Spinal cord (tissue), 10 donors: ENCODE results near the gene FAM161B. TPM values are rescaled to one million over a fixed set of nuclear protein-coding genes. Genes with fewer than 3 reads are reported as not detected.
A peak's percentile ranks its signal among the peaks of the same experiment; 100 is the strongest.
"Not testable (repeated sequence)": the region's sequence is repeated elsewhere in the genome, so short reads cannot be mapped to it uniquely, and the experiment has no call there.

ENCODE experiments used
- DNase-seq, 6 donors: peaks; one replicate each; pipeline versions ENCODE4 v3.0.0 to v3.0.0-alpha.2; 2013 to 2015; ENCODE audit warnings: low spot score in 6 of 6, low read depth in 4 of 6
- H3K27ac ChIP-seq: one replicate; pipeline ENCODE4 v1.5.1; 2013; ENCODE audit warnings: low read depth, low read length, control low read depth
- H3K27me3 ChIP-seq: one replicate; pipeline ENCODE4 v1.6.1; 2013; ENCODE audit warnings: low read length; ENCODE audit not compliant: control insufficient read depth, insufficient read depth
- H3K36me3 ChIP-seq: one replicate; pipeline ENCODE4 v1.6.1; 2013; ENCODE audit warnings: low read length; ENCODE audit not compliant: control insufficient read depth, insufficient read depth
- H3K4me1 ChIP-seq: one replicate; pipeline ENCODE4 v1.6.1; 2013; ENCODE audit warnings: low read length; ENCODE audit not compliant: control insufficient read depth, insufficient read depth
- H3K4me3 ChIP-seq: one replicate; pipeline ENCODE4 v1.5.1; 2013; ENCODE audit warnings: low read depth, low read length, control low read depth
- H3K9me3 ChIP-seq: one replicate; pipeline ENCODE4 v1.6.1; 2013; ENCODE audit warnings: low read length; ENCODE audit not compliant: control insufficient read depth, insufficient read depth
- WGBS: methylation state at CpG from one replicate; pipeline ENCODE4 v1.1.5; 2013; ENCODE audit warnings: missing lambda C conversion rate; ENCODE audit not compliant: insufficient coverage; 5-methylcytosine and 5-hydroxymethylcytosine counted together
- polyA plus RNA-seq, 2 donors: library from polyadenylated mRNA; unstranded; fragments of 120-200 nt; gene quantifications; one replicate each; pipeline ENCODE4 v1.2.1, GENCODE V29; 2013; ENCODE audit not compliant: insufficient read length in 2 of 2
- total RNA-seq, 2 donors: library from RNA; depleted of rRNA in 1 of 2; stranded (reverse); fragments of 120-200 nt in 1 of 2; fragments of >200 nt in 1 of 2; gene quantifications; one replicate each; pipeline versions ENCODE4 v1.2.3 to v1.2.4, GENCODE V29; 2013 to 2014
- donor health status: healthy.

FAM161B gene
- total and polyA plus RNA-seq, 4 donors: 13.8 to 26.1 (median 19.3) TPM

DNA sequence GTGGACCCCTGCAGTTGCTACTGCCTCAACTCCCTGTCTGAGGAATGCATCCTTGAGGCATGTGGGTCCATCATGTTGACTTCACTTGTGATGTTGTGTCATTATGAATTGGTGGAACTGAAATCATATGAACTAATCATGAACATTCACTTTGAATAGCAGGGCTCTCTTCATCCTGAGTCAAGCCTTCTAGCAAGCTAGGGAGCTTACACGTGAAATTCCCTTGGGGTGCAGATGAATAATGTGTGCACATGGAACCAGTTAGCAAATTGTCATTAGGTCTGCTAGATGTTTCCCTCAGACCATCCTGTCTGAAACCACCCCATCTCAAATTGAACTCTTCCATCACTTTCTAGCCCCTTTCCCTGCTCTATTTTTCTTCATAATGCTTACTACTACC, 3.8 kb upstream of the FAM161B start:
- no peak for DNase-seq
- peaks cover 44% of the 10 kb centered on the region for H3K36me3 ChIP-seq
- H3K27me3 ChIP-seq: no peaks in the 10 kb centered on the region
- no peak overlapping the region for H3K27ac ChIP-seq
- WGBS: no CpG with 5 or more reads among the region's 1 CpG
- no peaks in the 10 kb centered on the region for H3K9me3 ChIP-seq
- peaks cover 13% of the 10 kb centered on the region for H3K4me1 ChIP-seq
- H3K4me3 ChIP-seq: no peak overlapping the region

DNA sequence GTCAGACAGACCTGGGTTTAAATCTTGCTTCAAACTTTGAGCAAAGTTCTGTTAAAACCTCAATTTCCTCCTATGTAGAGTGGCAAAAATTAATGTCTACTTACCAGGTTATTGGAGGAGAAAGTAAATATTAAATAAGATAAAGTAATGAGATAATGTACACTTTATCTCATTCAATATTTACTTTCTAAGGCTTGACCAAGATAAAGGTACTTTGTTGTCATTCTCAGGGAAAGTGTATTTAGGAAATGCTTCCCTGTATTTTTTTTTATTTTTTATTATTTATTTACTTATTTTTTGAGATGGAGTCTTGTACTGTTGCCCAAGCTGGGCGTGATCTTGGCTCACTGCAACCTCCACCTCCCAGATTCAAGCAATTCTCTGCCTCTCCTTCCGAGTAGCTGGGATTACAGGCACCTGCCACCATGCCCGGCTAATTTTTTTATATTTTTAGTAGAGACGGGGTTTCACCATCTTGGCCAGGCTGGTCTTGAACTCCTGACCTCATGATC, 4.7 kb downstream of the FAM161B start:
- H3K36me3 ChIP-seq: peaks cover 60% of the 10 kb centered on the region

DNA sequence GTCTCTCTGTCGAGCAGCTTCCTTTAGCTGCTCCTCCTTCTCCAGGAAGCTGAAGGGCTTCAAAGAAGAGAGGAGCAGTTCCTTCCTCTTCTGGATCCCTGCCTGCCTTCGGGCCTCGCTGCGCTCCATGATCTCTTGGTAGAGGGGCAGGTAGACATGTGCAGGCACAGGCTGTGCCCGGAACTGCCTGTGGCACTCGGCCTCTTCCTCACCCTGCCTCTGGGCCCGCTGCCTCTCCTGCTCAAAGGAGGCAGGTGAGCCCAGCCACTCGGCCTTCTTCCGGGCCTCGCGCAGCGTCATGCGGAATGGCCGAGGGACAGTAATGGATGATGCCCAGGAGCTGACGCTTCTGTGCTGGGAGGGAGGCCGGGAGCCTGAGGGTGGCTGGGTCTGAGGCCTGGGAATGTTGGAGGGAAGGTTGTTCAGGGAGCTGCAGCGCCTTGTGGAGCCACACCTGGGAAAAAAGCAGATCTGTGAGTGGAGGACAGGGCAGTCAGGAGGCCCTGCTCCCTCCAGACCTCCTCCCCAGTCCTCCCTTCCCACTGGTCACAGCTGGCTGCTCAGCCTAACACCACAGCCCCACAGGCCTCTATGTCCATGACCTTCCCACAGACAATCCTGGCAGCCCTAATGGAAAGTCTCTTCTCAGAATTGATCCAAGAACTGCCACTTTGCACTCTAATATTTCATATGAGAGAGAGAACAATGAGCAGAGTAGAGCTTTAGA, 5.3 kb downstream of the FAM161B start:
- peaks cover 65% of the 10 kb centered on the region for H3K36me3 ChIP-seq
- H3K27me3 ChIP-seq: no peaks in the 10 kb centered on the region
- no peak overlapping the region for H3K4me3 ChIP-seq
- no peak for DNase-seq
- WGBS: 88% methylated on average over 16 of the region's 17 CpGs
- no peak overlapping the region for H3K27ac ChIP-seq
- no peaks in the 10 kb centered on the region for H3K9me3 ChIP-seq
- H3K4me1 ChIP-seq: peaks cover 9% of the 10 kb centered on the region

More for the DNA sequence above, 4.7 kb downstream of the FAM161B start:
- H3K9me3 ChIP-seq: no peaks in the 10 kb centered on the region
- WGBS: no CpG with 5 or more reads among the region's 4 CpGs
- no peaks in the 10 kb centered on the region for H3K27me3 ChIP-seq
- DNase-seq: no peak
- peaks cover 9% of the 10 kb centered on the region for H3K4me1 ChIP-seq
- H3K4me3 ChIP-seq: no peak overlapping the region
- H3K27ac ChIP-seq: no peak overlapping the region

DNA sequence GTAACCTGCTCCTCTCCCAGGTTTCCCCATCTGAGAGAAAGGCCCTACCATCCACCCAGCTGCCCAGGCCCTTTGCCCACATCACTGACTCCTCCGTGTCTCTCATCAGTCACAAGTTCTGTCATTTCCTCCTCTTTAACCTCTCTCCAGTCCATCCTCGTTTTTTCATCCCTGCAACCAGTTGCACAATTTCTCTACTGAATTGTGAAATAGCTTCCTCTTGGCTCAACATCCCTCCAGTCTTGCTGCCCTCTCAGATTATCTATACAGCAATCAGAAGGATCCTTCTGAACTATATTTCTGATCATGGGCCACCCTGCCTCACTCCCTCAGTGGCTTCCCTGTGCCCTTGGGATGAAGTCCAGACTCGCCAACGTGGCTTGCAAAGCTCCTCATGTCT, 6.8 kb downstream of the FAM161B start:
- H3K4me3 ChIP-seq: no peak overlapping the region
- H3K36me3 ChIP-seq: peaks cover 67% of the 10 kb centered on the region
- WGBS: 65% methylated on average over 4 of the region's 4 CpGs
- H3K27me3 ChIP-seq: no peaks in the 10 kb centered on the region
- H3K27ac ChIP-seq: no peak overlapping the region
- H3K4me1 ChIP-seq: no peaks in the 10 kb centered on the region
- H3K9me3 ChIP-seq: no peaks in the 10 kb centered on the region
- DNase-seq: no peak

DNA sequence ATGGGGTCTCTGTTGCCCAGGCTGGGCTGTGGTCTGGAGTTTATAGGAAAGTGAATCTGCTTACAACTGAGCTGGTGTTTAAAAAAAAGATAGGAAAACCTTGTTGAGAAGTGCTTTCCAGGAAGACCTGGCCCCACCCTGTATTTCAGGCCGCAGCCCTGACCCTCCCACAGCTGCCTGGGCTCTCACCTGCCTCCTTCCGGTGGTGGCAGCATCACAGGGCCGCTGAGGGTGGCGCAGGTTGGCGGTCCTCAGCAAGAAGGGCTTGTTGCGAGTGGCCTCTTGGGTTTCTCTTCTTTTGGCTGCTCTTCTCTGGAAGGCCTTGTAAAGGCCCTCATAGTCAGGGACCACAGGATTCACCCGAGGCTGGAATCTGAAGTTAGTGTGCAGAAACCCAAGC, 7.7 kb downstream of the FAM161B start:
- no peak overlapping the region for H3K27ac ChIP-seq
- 78% methylated on average over 6 of the region's 7 CpGs for WGBS
- no peak overlapping the region for H3K4me3 ChIP-seq
- peaks cover 64% of the 10 kb centered on the region for H3K36me3 ChIP-seq
- H3K9me3 ChIP-seq: no peaks in the 10 kb centered on the region
- no peak for DNase-seq
- no peaks in the 10 kb centered on the region for H3K4me1 ChIP-seq
- H3K27me3 ChIP-seq: no peaks in the 10 kb centered on the region

DNA sequence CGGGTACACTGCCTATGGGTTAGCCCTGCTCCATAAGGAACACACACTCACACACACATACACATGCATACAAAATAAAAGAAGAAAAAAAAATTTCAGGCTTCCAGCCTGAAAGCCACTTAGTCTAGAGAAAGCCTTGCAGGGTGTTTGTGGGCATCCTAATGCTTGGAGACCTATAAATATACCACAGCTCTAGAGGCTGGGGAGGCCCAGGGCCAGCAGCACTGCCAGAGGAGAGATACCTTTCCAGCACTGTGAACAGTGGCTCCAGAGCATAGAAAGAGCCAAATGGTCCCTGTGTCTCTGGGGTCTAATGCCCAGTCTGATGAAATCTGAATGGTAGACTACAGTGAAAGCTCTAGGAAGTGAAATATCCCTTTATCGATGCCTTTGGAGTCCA, 12.9 kb downstream of the FAM161B start:
- Histone ChIP-seq H3K4me3 (no peak overlapping the region), H3K9me3 (no peaks in the 10 kb centered on the region), H3K4me1 (no peaks in the 10 kb centered on the region), H3K27ac (peak overlapping the region; percentile 8), H3K36me3 (peaks cover 52% of the 10 kb centered on the region), H3K27me3 (no peaks in the 10 kb centered on the region)
- no CpG with 5 or more reads among the region's 2 CpGs for WGBS
- no peak for DNase-seq

DNA sequence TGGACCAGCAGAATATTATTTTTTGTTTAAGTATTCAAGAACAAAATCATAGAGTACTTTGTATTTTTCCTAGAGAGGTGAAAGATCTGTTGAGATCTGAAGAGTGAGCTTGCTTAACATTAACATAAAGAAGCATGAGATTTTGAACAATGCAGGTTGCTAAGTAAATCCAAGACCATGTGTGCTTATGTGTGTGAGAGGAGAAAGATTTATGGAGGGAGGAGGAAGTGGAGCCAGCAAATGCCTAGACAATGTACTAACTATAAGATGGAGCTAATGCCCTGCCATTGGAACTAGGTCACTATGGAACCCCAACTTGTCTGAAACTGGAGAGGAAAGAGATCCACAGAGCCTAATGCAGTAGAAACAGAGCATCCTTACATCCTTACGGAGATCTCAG, 13.3 kb downstream of the FAM161B start:
- no peaks in the 10 kb centered on the region for H3K9me3 ChIP-seq
- no peaks in the 10 kb centered on the region for H3K4me1 ChIP-seq
- no CpG with 5 or more reads among the region's 1 CpG for WGBS
- H3K36me3 ChIP-seq: peaks cover 50% of the 10 kb centered on the region
- H3K4me3 ChIP-seq: no peak overlapping the region
- H3K27me3 ChIP-seq: no peaks in the 10 kb centered on the region
- peak overlapping the region; percentile 8 for H3K27ac ChIP-seq
- peak in 2 of 6 donors; percentile 1 to 45 for DNase-seq

DNA sequence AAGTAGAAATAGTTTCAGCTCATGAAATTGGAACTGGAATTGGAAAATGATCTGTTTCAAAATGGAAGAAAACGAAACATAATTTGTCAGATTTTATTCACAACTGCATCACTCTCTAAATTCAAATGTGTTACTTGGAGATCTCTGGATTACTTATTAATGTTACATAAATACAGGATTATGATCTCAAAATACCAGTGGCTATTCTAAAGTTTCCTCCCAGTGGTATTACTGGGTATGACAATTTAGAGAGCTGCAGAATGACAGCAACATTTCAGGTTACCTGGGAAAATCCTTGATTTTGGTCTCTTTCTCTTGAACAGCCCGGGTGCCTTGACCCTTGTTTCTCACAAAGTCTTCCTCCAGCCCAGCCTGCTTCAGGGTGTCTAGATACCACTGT, 14.2 kb downstream of the FAM161B start:
- 80% methylated on average over 1 of the region's 2 CpGs for WGBS
- no peak overlapping the region for H3K27ac ChIP-seq
- H3K9me3 ChIP-seq: no peaks in the 10 kb centered on the region
- H3K4me3 ChIP-seq: no peak overlapping the region
- DNase-seq: no peak
- H3K4me1 ChIP-seq: no peaks in the 10 kb centered on the region
- no peaks in the 10 kb centered on the region for H3K27me3 ChIP-seq
- peaks cover 45% of the 10 kb centered on the region for H3K36me3 ChIP-seq

DNA sequence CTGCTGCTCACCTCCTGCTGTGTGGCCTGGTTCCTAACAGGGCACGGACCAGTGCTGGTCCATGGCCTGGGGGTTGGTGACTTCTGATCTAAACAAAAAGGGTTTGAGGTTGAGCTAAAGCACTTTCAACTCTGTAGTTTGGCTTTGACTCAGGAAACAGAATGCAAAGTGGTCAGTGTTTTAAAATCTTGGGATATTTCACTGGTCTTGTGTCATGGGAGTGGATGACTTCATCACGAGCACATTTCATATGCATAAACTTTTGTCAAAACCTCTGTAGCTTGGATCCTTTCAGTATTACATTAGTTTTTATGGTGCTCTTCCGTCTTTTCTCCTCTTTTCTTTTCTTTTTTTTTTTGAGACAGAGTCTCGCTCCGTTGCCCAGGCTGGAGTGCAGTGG, 25.6 kb downstream of the FAM161B start:
- no peaks in the 10 kb centered on the region for H3K27me3 ChIP-seq
- no peaks in the 10 kb centered on the region for H3K9me3 ChIP-seq
- DNase-seq: no peak
- H3K36me3 ChIP-seq: peaks cover 38% of the 10 kb centered on the region
- no peak overlapping the region for H3K4me3 ChIP-seq
- WGBS: 92% methylated on average over 1 of the region's 5 CpGs
- no peaks in the 10 kb centered on the region for H3K4me1 ChIP-seq
- H3K27ac ChIP-seq: no peak overlapping the region

DNA sequence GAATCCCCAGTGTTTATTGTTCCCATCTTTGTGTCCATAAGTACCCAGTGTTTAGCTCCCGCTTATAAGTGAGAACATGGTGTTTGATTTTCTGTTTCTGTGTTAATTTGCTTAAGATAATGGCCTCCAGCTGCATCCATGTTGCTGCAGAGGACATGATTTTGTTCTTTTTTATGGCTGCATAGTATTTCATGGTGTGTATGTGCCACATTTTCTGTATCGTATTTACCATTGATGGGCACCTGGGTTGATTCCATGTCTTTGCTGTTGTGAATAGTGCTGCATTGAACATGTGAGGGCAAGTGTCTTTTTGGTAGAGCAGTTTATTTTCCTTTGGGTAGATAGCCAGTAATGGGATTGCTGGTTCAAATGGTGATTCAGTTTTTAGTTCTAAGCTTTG, 30.4 kb downstream of the FAM161B start:
- 88% methylated on average over 1 of the region's 2 CpGs for WGBS
- H3K9me3 ChIP-seq, DNase-seq, H3K4me1 ChIP-seq, H3K4me3 ChIP-seq, H3K27ac ChIP-seq, H3K27me3 ChIP-seq: not testable (repeated sequence)
- peaks cover 29% of the 10 kb centered on the region for H3K36me3 ChIP-seq
